HG03575 (cell line): Measurements from ENCODE around the gene ACOT8.
"Not testable (repeated sequence)": the region's sequence is repeated elsewhere in the genome, so short reads cannot be mapped to it uniquely, and the experiment has no call there.

Experiments
- ATAC-seq: cut with Tn5 transposase; IDR thresholded peaks from one replicate; pipeline ENCODE4 v1.9.1; 2021; ENCODE audit not compliant: unreplicated experiment, insufficient number of reproducible peaks, low FRiP score; ENCODE audit errors: extremely low read depth

Gene ACOT8

GRCh38 chr20:45890077-45890984, 33.1 kb upstream of the ACOT8 start:
- no peak for ATAC-seq

- no peak for ATAC-seq
These were observed 31.5 kb upstream of the ACOT8 start for GRCh38 chr20:45888681-45889080.

- no peak for ATAC-seq
These were observed 30.1 kb upstream of the ACOT8 start, which contains the start of gene SPATA25 for GRCh38 chr20:45887346-45887715. SPATA25 (minus strand) TSS chr20:45887622; CDS start chr20:45887590, 32 bp downstream.

GRCh38 chr20:45886590-45887345, 29.6 kb upstream of the ACOT8 start:
- no peak for ATAC-seq

- ATAC-seq = no peak
These were observed 25.9 kb upstream of the ACOT8 start for GRCh38 chr20:45883100-45883469.

GRCh38 chr20:45882469-45883099, 25.4 kb upstream of the ACOT8 start:
- no peak for ATAC-seq

- peak; percentile 88 for ATAC-seq
These were observed 24.0 kb upstream of the ACOT8 start, which contains the start of gene ZSWIM1 for GRCh38 chr20:45880988-45881788. ZSWIM1 (plus strand) TSS chr20:45881227; CDS start chr20:45882593, 1,366 bp downstream.

GRCh38 chr20:45878076-45878761, 21.0 kb upstream of the ACOT8 start:
- ATAC-seq = no peak

- ATAC-seq = no peak
These were observed 17.4 kb upstream of the ACOT8 start for GRCh38 chr20:45874576-45874975.

GRCh38 chr20:45874104-45874481, 16.9 kb upstream of the ACOT8 start:
- not testable (repeated sequence) for ATAC-seq

- ATAC-seq = no peak
These were observed 16.4 kb upstream of the ACOT8 start for GRCh38 chr20:45873409-45874103.

GRCh38 chr20:45872626-45873025, 15.4 kb upstream of the ACOT8 start:
- ATAC-seq = no peak

GRCh38 chr20:45867819-45868176, 10.6 kb upstream of the ACOT8 start:
- no peak for ATAC-seq

GRCh38 chr20:45867136-45867818, 10.1 kb upstream of the ACOT8 start:
- no peak for ATAC-seq

- ATAC-seq = no peak
These were observed 9.3 kb upstream of the ACOT8 start for GRCh38 chr20:45866454-45866853.

- ATAC-seq = no peak
These were observed 6.6 kb upstream of the ACOT8 start for GRCh38 chr20:45863543-45864470.
